Large intestine (tissue), 3 donors: Measurements from ENCODE around the gene RAPGEF1. TPM values are rescaled to one million over a fixed set of nuclear protein-coding genes. Genes with fewer than 3 reads are reported as not detected.

ENCODE experiments used
- DNase-seq, 2 donors: peaks; one replicate each; pipeline versions ENCODE4 v3.0.0 to v3.0.0-alpha.2; 2013
- H3K27ac ChIP-seq: one replicate; pipeline ENCODE4 v1.5.1; 2013; ENCODE audit warnings: low read length
- H3K27me3 ChIP-seq: 2 replicates; pipeline ENCODE4 v1.6.1; 2013; ENCODE audit warnings: low read length; ENCODE audit not compliant: control insufficient read depth, insufficient read depth
- H3K36me3 ChIP-seq: 2 replicates; pipeline ENCODE4 v1.6.1; 2013; ENCODE audit warnings: low read length; ENCODE audit not compliant: control insufficient read depth, insufficient read depth
- H3K4me1 ChIP-seq: one replicate; pipeline ENCODE4 v1.6.1; 2013; ENCODE audit warnings: low read length; ENCODE audit not compliant: control insufficient read depth, insufficient read depth
- H3K4me3 ChIP-seq: one replicate; pipeline ENCODE4 v1.5.1; 2013; ENCODE audit warnings: low read length
- H3K9me3 ChIP-seq: one replicate; pipeline ENCODE4 v1.6.1; 2013; ENCODE audit warnings: mild to moderate bottlenecking, low read depth, low read length, moderate library complexity; ENCODE audit not compliant: control insufficient read depth
- WGBS: methylation state at CpG from one replicate; pipeline ENCODE4 v1.1.5; 2013; ENCODE audit warnings: low lambda C conversion rate; ENCODE audit not compliant: insufficient coverage; 5-methylcytosine and 5-hydroxymethylcytosine counted together
- polyA plus RNA-seq: library from polyadenylated mRNA; unstranded; fragments of 120-200 nt; gene quantifications from one replicate; pipeline ENCODE4 v1.2.1, GENCODE V29; 2013

Gene RAPGEF1
- polyA plus RNA-seq, 1 donor, result 39.7 TPM

GRCh38 chr9:131708226-131709002 is 31.5 kb downstream of the RAPGEF1 start:
- no peak for DNase-seq
- no peaks in the 10 kb centered on the region for H3K27me3 ChIP-seq
- no peak overlapping the region for H3K4me3 ChIP-seq
- WGBS, result 100% methylated on average over 1 of the region's 13 CpGs
- no peak overlapping the region for H3K27ac ChIP-seq
- H3K9me3 ChIP-seq, result no peaks in the 10 kb centered on the region
- H3K36me3 ChIP-seq, result no peaks in the 10 kb centered on the region
- H3K4me1 ChIP-seq, result peaks cover 27% of the 10 kb centered on the region

- Histone ChIP-seq H3K4me1 (peaks cover 27% of the 10 kb centered on the region), H3K27me3 (no peaks in the 10 kb centered on the region), H3K9me3 (no peaks in the 10 kb centered on the region), H3K4me3 (no peak overlapping the region), H3K36me3 (no peaks in the 10 kb centered on the region), H3K27ac (no peak overlapping the region)
- no peak for DNase-seq
- WGBS, result 81% methylated on average over 2 of the region's 4 CpGs
Measured at GRCh38 chr9:131707733-131708157, 32.1 kb downstream of the RAPGEF1 start.

- no peaks in the 10 kb centered on the region for H3K27me3 ChIP-seq
- 100% methylated on average over 1 of the region's 5 CpGs for WGBS
- H3K4me1 ChIP-seq, result peaks cover 27% of the 10 kb centered on the region
- peak overlapping the region; percentile 5 for H3K27ac ChIP-seq
- H3K9me3 ChIP-seq, result no peaks in the 10 kb centered on the region
- H3K4me3 ChIP-seq, result no peak overlapping the region
- H3K36me3 ChIP-seq, result no peaks in the 10 kb centered on the region
- no peak for DNase-seq
Measured at GRCh38 chr9:131707050-131707449, 32.8 kb downstream of the RAPGEF1 start.

- DNase-seq, result peak in 1 of 2 donors; percentile 51
- H3K4me3 ChIP-seq, result no peak overlapping the region
- H3K4me1 ChIP-seq, result peaks cover 27% of the 10 kb centered on the region
- H3K27ac ChIP-seq, result peak overlapping the region; percentile 5
- H3K36me3 ChIP-seq, result no peaks in the 10 kb centered on the region
- no CpG with 5 or more reads among the region's 6 CpGs for WGBS
- no peaks in the 10 kb centered on the region for H3K9me3 ChIP-seq
- no peaks in the 10 kb centered on the region for H3K27me3 ChIP-seq
Measured at GRCh38 chr9:131706608-131706970, 33.3 kb downstream of the RAPGEF1 start.

GRCh38 chr9:131704988-131705387 is 34.9 kb downstream of the RAPGEF1 start:
- Histone ChIP-seq H3K4me1 (peaks cover 27% of the 10 kb centered on the region), H3K27ac (no peak overlapping the region), H3K27me3 (no peaks in the 10 kb centered on the region), H3K36me3 (no peaks in the 10 kb centered on the region), H3K4me3 (no peak overlapping the region), H3K9me3 (no peaks in the 10 kb centered on the region)
- DNase-seq, result no peak
- 100% methylated on average over 3 of the region's 4 CpGs for WGBS

GRCh38 chr9:131704141-131704983 is 35.5 kb downstream of the RAPGEF1 start:
- DNase-seq, result no peak
- H3K4me3 ChIP-seq, result no peak overlapping the region
- no peak overlapping the region for H3K27ac ChIP-seq
- H3K27me3 ChIP-seq, result no peaks in the 10 kb centered on the region
- H3K9me3 ChIP-seq, result no peaks in the 10 kb centered on the region
- H3K4me1 ChIP-seq, result peaks cover 27% of the 10 kb centered on the region
- H3K36me3 ChIP-seq, result no peaks in the 10 kb centered on the region
- 56% methylated on average over 2 of the region's 5 CpGs for WGBS

- Histone ChIP-seq H3K4me3 (no peak overlapping the region), H3K27me3 (no peaks in the 10 kb centered on the region), H3K4me1 (peaks cover 27% of the 10 kb centered on the region), H3K27ac (no peak overlapping the region), H3K36me3 (no peaks in the 10 kb centered on the region), H3K9me3 (no peaks in the 10 kb centered on the region)
- no peak for DNase-seq
- WGBS, result no CpG with 5 or more reads among the region's 4 CpGs
Measured at GRCh38 chr9:131703697-131704096, 36.2 kb downstream of the RAPGEF1 start.

- no peak for DNase-seq
- 100% methylated on average over 1 of the region's 8 CpGs for WGBS
- Histone ChIP-seq H3K4me3 (no peak overlapping the region), H3K4me1 (peaks cover 31% of the 10 kb centered on the region), H3K36me3 (no peaks in the 10 kb centered on the region), H3K27me3 (no peaks in the 10 kb centered on the region), H3K9me3 (no peaks in the 10 kb centered on the region), H3K27ac (no peak overlapping the region)
Measured at GRCh38 chr9:131702911-131703310, 37.0 kb downstream of the RAPGEF1 start.

GRCh38 chr9:131701789-131702337 is 38.0 kb downstream of the RAPGEF1 start:
- Histone ChIP-seq H3K4me3 (no peak overlapping the region), H3K36me3 (no peaks in the 10 kb centered on the region), H3K27ac (no peak overlapping the region), H3K4me1 (peaks cover 27% of the 10 kb centered on the region), H3K9me3 (no peaks in the 10 kb centered on the region), H3K27me3 (no peaks in the 10 kb centered on the region)
- DNase-seq, result no peak
- 80% methylated on average over 1 of the region's 6 CpGs for WGBS

GRCh38 chr9:131701436-131701781 is 38.5 kb downstream of the RAPGEF1 start:
- no peak overlapping the region for H3K4me3 ChIP-seq
- no peaks in the 10 kb centered on the region for H3K27me3 ChIP-seq
- WGBS, result 100% methylated on average over 1 of the region's 1 CpG
- H3K36me3 ChIP-seq, result no peaks in the 10 kb centered on the region
- H3K27ac ChIP-seq, result no peak overlapping the region
- H3K9me3 ChIP-seq, result no peaks in the 10 kb centered on the region
- DNase-seq, result no peak
- H3K4me1 ChIP-seq, result peaks cover 23% of the 10 kb centered on the region
